ENCODE results near the gene MAFF.
"Not testable (repeated sequence)": the region's sequence is repeated elsewhere in the genome, so short reads cannot be mapped to it uniquely, and the experiment has no call there.

MAFF gene

GRCh38 chr22:38177926-38178604 is 23.7 kb upstream of the MAFF start:
- DNase-seq = no peak

- DNase-seq = not testable (repeated sequence)
Observed at GRCh38 chr22:38178605-38178937, 23.2 kb upstream of the MAFF start.

GRCh38 chr22:38180841-38181452 is 20.8 kb upstream of the MAFF start:
- DNase-seq = no peak

- DNase-seq = peak; percentile 99
Observed at GRCh38 chr22:38181453-38182200, 20.2 kb upstream of the MAFF start, which contains the start of gene PLA2G6. PLA2G6 (minus strand) TSS chr22:38181830; CDS start chr22:38169426, 12,404 bp downstream.

GRCh38 chr22:38184788-38185187 is 17.0 kb upstream of the MAFF start:
- DNase-seq = peak; percentile 10

- no peak for DNase-seq
Observed at GRCh38 chr22:38186429-38186828, 15.4 kb upstream of the MAFF start.

- DNase-seq = no peak
Observed at GRCh38 chr22:38187413-38188212, 14.2 kb upstream of the MAFF start.

GRCh38 chr22:38189104-38189503 is 12.7 kb upstream of the MAFF start:
- DNase-seq = no peak

GRCh38 chr22:38190581-38190980 is 11.2 kb upstream of the MAFF start:
- DNase-seq = no peak

GRCh38 chr22:38191055-38191454 is 10.7 kb upstream of the MAFF start:
- no peak for DNase-seq

- DNase-seq = no peak
Observed at GRCh38 chr22:38191731-38192474, 9.9 kb upstream of the MAFF start.

GRCh38 chr22:38192475-38192863 is 9.3 kb upstream of the MAFF start:
- no peak for DNase-seq

GRCh38 chr22:38193580-38193979 is 8.2 kb upstream of the MAFF start:
- no peak for DNase-seq

- no peak for DNase-seq
Observed at GRCh38 chr22:38196791-38197419, 4.9 kb upstream of the MAFF start.

- DNase-seq = no peak
Observed at GRCh38 chr22:38199826-38200559, 1.8 kb upstream of the MAFF start.

- DNase-seq = no peak
Observed at GRCh38 chr22:38201371-38201710, 453 bp upstream of the MAFF start.

- DNase-seq = peak; percentile 88
Observed at GRCh38 chr22:38202437-38203089, 769 bp downstream of the MAFF start.

- DNase-seq = peak; percentile 59
Observed at GRCh38 chr22:38203090-38203810, 1.5 kb downstream of the MAFF start.

GRCh38 chr22:38203855-38204514 is 2.2 kb downstream of the MAFF start:
- peak; percentile 32 for DNase-seq

GRCh38 chr22:38204784-38205183 is 3.0 kb downstream of the MAFF start:
- no peak for DNase-seq
